Activated CD8-positive, alpha-beta memory T cell treated with anti-CD3 and anti-CD28 coated beads for 4 hours (primary cell): ENCODE data around the gene PLCB1.
"Not testable (repeated sequence)": the region's sequence is repeated elsewhere in the genome, so short reads cannot be mapped to it uniquely, and the experiment has no call there.

Experiments used
- DNase-seq, 2 donors: peaks; one replicate each; pipeline ENCODE4 v3.0.0-alpha.2; 2020; ENCODE audit warnings: low read depth in 2 of 2

The PLCB1 gene

DNA sequence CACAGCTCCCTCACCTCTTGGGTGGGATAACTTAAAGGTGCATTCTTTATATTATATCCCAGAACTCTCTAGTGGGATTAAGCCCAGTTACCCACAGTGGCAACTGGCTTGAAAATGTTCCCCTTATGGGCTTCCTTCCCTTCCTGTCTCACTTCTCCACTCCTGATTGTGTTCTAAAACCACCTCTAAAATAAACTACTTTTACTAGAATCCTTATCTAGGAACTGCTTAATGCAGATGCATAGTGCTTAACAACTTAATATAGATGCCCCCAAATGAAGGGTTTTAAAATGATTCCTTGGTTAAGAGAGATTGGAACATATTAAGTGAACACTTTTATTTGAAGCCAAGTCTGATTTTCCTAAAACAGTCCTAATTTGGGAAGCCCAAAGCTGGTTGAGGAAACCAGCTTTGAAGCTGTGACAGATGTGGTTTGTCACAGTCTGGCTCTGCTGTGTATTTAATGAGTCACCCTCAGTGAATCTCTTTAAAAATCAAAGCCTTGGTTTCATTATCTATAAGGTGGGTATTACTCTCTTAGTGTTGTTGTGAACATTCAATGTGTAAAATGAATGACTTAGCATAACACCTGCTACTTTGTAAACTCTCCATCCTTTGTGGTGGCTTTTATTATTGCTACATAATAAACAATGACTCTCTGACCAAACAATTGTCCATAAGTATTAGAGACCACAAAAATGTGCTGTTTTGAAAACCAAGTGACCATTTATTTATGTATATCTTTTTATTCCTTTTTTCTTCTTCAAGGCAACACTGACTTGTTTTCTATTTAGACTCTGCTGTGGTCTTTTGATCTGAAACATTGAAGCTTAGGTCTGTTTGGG lies 24.4 kb downstream of the PLCB1 start:
- no peak for DNase-seq

DNA sequence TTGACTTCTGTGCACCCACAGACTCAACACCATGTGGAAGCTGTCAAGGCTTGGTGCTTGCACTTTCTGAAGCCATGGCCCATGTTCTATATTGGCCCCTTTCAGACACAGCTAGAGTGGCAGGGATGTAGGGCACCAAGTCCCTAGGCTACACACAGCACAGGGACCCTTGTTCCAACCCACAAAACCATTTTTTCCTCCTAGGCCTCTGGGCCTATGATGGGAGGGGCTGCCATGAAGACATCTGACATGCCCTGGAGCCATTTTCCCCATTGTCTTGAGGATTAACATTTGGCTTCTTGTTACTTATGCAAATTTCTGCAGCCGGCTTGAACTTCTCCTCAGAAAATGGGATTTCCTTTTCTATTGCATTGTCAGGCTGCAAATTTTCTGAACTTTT lies 27.2 kb downstream of the PLCB1 start:
- DNase-seq = not testable (repeated sequence)

DNA sequence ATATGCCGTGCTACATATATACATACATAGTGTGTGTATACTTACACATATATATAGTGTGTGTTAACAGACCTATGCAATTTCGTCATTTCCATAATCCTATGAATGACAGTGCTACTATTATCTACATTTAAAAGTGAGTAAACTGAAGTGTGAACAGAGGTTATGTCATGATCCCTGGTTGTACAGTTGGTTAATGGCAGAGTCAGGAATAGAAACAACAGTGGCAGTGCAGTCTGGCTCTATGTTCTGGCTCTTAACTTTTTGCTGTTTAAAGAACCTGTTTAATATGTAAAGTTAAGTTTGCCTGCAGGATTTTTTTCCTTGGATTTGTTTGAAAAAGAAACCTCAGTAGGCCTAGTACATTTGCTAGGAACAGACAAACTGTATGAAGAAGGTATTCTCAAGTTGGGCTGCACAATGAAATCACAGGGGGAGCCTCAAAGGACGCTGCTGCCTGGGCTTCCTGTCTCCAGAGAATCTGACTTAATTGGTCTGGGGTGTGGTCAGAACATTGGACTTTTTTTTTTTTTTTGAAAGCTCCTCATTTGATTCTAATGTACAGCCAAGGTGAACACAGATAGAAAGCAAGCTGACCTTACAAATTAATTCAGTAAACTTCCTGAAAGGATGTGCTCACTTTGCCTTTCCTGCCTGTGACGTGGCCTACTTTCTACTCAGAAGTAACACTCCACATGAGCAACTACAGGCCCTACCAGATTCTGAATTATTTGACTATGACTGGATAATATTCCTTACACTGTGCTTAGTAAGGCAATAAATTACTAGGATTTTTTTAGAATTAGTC lies 29.4 kb downstream of the PLCB1 start:
- DNase-seq = no peak

DNA sequence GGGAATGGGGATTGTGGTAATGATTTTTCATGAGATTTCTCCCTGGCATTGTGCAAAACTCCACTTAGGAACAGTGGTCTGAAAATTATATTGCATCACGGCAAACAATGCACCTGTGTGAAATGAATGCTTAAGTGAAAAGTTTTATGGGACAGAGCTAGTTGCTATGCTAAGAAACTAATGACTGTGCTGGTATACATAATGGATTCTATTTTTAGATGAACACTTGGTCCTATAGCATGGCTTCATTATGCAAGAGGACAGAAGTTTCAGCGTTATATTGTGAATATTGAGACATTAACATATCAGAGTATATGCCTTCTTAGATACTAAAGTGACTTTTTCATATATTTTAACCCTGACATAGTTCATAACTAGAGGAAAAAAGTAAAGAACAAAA lies 30.5 kb downstream of the PLCB1 start:
- no peak for DNase-seq

DNA sequence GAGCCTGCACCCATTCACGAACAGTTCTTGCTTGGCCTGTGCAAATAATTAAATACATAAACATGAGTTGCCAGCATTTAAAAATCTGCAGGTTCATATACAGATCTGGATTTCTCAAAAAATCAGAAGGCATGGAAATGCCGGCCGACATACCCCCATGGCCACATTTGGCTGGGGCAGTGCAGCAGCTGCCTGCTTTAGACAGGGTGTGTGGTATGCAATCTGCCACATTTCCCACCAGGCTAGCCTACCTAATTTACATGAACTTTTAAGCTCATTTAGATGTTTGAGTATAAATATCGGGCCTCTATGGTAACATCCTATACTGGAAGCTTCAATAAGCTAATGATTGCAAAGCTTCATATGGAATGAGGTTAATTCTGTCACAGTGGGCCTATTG lies 31.5 kb downstream of the PLCB1 start:
- DNase-seq = no peak

DNA sequence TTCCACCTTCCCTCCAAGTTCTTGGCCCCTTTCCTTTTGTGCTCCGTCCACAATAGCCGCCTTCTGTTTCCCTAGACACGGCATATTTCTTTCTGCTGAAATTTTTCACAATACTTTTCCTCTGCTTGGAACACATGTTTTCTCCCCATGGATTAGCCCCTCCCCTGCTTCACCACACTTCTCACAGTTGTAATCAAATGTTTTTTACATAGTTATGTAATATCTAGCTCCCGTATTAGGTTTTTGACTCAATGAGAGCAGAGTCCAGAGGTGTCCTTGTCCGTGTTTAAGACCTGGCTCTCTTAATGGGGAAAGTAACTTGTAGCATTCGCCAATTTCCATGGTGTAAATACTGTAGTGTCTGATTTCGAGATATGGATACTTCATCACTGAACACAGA lies 34.7 kb downstream of the PLCB1 start:
- no peak for DNase-seq

DNA sequence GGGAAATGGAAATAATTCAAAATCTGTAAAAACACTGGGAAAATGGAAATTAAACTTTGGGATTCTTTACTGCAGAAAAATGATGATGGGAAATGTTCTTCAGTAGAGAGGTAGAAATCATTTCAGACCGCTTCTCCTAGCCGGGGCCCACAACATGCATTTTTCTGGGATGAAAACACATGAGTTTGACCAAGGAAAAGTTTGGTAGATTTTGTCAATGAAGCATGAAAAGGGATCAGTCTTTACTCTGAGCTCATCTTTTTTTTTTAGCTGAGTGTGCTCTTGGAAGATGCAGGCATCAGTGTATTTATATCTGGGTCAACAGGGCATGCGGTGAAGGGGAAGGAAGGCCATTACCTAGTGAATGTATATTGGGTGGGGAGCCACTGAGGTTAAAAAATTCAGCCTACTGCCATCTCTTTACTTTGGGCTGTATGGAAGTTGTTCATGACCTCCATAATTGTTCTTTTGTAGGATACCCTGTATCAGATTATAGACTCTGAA lies 36.8 kb downstream of the PLCB1 start:
- DNase-seq = no peak

DNA sequence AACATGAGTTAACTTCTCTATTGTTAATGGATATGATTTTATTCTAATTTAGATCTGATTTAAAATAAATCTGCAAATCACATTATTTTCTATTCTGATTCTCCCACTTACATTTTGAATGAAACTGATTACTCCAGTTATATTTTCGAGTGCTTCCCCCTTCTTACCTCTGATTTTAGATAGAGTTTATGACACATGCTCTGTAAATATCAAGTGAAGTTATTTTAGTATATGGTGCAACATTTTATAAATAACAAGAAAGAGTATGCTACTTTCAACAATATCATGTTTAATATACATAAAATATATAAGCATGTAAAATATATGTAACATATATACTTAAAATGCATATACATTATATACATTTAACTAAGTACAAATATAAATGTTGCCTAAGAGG lies 38.9 kb downstream of the PLCB1 start:
- no peak for DNase-seq

DNA sequence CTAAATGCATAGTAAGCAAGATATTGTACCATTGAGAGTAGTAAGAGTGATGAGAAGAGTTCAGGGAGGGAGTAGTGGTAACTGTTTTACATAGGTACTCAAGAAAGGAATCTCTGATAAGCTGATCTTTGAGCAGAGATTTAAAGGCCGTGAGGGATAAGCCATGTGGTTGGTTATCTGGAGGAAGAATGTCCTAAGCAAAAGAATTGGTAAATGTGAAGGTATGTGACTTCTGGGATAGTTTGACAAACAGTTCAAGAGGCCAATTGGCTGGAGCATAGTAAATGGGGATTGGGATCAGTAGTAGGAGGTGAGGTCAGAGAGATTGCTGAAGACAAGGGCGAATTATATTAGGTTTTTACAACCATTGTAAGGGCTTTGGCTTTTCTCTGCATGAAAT lies 40.1 kb downstream of the PLCB1 start:
- DNase-seq = no peak

DNA sequence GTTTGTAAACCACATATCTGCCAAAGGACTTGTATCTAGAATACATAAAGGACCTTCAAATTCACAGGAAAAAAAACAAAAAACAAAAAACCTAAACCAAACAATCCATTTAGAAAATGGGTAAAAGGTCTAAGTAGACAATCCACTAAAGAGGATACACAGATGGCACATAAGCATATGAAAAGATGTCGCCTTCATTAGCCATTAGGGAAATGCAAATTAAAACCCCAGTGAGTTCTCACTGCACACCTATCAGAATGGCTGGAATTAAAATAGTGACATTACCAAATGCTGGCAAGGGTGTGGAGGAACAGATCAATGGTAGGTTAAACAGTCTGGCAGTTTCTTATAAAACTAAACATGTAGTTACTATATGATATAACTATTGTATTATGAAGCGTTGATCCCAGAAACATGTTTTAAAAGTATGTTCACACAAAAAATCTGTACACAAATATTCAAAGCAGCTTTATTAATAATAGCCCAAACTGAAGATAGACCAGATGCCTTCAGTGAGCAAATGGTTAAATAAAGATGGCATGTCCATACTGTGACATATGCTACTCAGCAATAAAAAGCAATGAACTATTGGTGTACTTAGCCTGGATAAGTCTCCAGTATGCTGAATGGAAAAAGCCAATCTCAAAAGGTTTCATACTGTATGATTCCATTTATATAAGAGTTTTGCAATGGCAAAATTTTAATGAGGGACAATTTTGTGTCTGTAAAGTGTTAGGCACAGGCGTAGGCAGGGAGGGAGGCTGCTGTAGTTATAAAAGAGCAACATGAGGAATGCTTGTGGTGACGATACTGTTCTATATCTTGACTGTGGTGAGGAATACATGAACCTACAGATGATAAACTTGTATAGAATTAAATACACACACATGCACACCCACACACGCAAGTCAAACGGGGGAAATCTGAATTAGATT lies 43.9 kb downstream of the PLCB1 start:
- DNase-seq = no peak

DNA sequence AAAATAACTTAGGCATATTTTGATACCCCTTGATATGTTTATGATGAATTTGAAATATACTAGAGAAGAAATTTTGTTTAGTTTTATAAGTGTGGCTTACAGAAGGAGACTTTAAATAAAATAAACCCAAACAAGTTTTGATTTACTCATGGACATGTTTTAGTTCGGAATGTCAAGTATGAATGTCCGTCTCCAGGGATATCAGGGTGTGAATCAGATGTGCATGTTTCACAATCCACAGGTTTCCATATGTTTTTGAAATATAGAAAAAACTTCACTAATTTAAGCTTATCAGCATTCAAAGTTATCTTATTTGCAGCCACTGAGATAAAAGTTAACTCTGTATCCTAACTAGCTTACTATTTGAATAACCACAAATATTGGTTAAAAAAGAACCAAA lies 51.5 kb downstream of the PLCB1 start:
- no peak for DNase-seq

DNA sequence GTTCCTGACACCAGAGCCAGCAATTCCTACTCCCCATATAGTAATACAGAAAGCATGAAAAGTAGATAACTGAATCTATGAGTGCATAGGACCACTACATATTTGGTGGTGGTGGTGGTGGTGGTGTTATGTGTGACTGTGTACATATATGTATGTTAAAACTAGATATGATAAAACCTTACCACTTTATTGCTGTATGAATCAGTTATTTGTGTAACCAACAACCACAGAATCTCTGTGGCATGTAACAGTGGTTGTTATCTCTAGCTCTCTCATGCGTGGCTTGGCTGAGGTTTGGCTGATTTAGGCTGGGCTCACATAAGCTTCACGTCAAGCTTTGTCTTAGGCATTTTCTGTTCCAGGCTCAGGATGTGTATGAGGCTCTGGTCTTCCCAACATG lies 55.7 kb downstream of the PLCB1 start:
- DNase-seq = no peak

DNA sequence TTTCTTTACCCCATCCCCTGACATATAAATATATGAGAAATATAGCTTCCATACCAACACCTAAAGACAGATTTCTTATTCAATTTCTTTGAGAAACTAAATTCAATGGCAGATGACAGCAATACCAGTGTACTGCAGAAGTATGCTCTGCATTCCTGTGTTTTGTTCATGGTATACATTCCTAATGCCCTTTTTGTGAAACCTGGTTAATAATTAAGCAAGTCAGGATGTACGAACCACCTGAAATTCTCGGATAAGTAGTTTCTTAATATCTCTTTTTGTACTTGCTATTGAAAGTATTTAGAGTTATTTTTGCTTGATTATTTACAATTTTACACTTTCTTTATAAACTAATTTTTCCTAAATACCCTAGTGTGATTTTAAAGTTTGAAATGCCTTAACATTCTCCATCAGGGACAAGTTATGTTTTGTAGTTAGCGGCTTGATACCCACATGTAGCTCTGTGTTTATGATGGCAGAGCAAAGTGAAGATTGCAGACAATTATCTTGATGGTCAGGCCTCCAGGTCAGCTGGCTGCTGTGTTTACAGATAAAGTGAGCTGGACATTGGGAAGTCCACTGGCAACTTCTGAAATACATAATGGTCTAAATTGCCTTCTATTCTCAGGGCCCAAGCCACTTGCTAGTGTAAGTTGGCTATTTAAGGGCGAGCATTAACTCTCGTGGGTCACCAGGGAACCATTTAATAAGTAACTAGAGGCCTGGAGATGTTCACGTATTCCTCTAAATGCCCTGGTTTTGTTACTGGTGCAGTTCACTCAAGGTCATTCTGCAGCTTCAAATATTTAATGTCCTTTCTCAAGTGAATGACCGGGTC lies 58.2 kb downstream of the PLCB1 start:
- DNase-seq = no peak

DNA sequence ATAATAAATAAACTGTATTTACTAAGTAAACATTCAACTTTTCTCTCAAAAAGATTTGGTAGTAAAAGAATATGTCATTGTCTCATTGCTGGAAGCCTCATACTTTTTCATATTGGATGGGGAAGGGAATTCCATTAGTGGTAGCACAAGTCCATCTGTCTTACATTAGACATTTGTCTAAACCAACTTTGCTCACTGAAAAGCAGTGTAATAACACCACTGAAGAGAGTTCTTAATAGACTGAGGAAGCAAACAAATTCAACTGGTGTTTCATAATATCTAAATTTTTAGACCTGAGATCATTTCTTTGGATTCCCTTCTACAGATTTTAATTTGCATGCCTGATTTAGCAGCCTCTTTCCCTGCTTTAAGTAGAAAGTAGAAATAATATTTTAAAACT lies 62.7 kb downstream of the PLCB1 start:
- no peak for DNase-seq

DNA sequence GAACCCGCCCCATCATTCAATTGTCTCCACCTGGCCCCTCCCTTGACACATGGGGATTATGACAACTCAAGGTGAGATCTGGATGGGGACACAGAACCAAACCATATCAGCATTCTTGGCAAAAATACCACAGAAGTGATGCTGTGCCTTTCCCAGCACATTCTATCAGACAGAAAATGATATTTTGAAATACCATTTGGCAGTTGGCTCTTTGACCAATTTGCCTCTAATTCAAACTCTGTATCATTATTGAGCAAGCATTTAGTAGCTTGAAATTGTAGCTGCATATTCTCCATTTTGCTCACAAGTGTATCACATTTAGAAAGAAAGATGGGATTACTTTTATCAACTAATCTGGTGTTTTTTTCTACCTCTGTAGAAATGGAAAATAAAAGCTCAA lies 64.0 kb downstream of the PLCB1 start:
- DNase-seq = no peak

DNA sequence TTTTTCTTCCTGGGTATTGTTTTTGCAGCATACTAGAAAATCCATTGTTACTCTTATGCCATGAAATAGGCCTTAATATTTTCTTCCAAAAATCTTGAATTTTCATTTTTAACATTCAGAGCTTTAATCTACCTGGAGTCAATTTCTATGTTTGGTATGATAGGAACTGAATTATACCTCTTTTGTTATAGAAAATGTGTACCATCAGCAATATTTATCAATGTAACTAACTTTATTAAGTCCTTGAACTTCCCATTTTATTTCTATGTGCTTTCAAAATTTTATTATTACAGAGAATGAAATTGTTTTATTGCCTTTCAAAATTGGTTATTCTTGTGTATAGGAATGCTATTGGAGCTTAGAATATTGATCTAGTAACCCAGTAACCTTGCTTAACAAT lies 68.2 kb downstream of the PLCB1 start:
- DNase-seq = no peak

DNA sequence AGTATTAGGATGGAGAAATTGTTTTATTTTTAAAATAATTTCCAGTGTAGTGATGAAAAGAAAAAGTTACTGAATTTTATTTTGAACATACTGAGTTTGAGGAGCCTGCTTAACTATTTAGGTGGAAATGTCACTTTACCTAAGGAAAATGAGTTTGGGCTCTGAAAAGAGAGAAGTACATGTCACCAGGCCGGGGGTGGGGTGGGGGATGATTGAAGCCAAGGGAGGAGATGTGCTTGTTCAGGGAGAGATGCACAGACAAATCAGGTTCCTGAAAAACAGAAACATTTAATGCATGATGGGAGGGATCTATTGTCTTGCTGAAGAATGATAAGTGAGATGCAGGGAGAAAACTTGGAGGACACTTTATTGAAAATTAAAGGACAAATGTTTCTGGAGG lies 71.3 kb downstream of the PLCB1 start:
- no peak for DNase-seq

DNA sequence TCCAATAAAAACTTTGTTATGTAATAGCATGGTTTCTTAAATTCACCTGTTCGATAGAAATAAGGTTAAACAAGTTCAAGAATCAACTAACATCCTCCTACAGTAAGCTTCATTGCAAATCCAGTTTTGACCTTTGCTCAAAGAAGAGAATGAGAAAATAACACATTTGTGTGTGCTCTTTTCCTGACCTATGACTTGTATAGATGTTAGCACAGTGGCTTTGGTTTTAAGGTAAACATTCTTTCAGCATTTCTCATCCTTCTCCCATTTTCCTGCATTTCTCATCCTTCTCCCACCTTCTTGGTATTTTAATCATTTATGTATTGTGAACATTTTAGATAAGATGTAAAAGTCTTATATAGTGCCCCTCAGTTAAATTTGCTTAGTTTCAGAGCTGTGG lies 73.9 kb downstream of the PLCB1 start:
- DNase-seq = no peak

DNA sequence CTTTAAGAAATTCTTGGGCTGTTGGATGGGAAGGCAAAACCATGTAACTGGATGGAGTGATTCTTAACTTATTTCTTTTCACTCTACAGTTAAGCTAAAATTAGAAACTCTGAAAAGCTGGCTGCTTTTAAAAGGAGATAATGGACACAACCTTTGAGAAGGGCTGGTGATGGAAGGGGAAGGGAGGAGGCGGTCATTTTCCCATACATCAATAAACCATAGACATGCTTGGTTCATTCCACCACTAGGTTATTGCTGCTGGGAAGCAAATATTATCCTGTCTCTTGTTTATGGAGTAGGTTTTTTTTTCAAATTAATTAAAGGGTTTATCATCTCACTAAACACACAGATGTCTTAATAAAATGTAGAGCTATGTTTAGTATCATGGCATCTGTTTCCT lies 76.2 kb downstream of the PLCB1 start:
- no peak for DNase-seq

DNA sequence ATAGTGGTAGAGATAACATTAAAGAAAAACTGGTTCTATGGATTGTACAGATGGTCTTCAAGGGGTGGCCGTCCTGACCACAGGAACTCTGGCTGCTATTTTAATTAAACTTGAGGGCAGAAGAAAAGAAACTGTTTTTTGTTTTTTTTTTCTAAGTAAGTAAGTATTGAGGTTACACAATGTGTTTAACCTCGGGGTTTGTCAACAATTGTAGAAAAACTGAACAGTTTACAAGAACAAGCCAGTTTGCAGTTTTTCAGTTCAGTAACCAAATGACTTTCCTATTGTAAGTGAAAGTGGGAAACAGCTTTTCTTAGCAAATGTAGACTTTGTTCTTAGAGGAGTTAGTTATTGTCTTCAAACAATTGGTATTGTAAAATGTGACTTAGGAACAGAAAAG lies 77.0 kb downstream of the PLCB1 start:
- DNase-seq = no peak

DNA sequence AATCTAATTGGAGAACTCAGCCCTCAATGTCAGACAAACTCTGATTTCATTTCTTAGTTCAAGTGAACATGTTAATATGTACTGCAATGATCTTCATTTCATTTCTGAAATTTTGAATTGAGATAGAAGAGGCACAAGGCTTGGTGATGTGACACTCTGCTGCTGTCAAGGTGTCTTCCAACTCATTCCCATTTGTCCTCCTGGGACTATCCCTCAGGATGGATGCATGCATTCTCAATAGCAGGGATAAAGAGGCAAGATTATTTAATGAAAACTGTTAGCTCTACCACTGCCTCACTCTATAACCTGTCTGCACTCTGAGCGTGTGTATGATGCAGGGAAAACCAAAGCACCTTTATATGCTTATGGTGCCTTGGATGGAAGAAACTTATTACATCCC lies 78.7 kb downstream of the PLCB1 start:
- DNase-seq = no peak
